Amniotic epithelial cell (primary cell): ENCODE results near the gene HS3ST1.

ENCODE experiments used
- DNase-seq: peaks from one replicate; pipeline ENCODE4 v3.0.0-alpha.2; 2010; ENCODE audit warnings: low read depth

Gene HS3ST1

DNA sequence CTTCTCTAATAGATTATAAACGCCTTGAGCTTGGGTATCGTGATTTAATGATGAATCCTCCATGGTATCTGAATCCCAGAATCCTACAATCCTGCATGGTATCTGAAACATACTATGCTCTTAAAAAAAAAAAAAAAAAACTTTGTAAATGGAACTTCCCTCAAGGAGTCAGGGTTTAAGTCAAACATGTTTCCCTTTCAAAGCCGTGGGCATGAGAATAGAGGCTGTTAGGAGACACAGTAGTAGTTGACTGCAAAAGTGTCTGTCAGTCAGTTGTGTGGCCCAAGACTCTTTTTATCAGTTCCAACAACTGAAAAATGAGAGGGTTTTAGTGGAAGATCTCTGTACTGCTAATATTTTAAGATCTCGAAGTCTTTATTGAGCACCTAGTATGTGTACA, 2.4 kb upstream of the HS3ST1 start:
- DNase-seq = no peak

DNA sequence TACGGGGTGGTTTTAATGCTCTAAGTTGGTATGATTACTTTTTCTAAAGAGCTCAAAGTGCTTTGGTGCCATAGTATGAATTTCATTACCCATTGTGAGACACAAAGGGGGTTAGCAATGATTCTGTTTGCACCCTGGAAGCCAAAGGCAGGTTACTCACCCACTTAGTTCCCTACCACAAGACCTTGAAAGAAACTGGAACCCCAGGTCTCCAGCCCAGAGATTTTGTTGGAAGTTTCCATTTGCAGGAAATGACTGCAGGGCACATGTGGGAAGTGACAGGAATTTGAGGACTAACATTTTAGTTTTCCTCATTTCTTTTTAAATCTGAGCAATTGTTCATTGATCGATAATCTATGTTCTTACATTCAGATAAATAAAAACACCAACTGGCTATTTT, 1.8 kb upstream of the HS3ST1 start:
- no peak for DNase-seq

DNA sequence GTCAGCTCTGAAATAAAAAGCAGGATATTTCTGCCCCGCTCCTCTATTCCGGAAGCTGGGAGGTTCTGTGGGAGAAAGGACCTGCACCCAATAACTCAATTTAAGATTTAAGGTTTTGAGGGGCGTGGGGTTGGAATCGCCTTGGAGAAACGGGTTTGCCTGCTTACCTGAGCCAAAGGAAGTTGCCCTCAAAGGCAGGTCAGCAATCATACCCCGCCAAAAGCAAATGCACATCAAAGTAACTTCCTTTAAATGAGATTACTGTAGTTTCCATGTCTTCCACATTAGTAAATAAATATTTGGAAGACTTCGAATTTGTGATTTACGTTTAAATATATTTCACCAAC, 978 bp upstream of the HS3ST1 start:
- DNase-seq = no peak

DNA sequence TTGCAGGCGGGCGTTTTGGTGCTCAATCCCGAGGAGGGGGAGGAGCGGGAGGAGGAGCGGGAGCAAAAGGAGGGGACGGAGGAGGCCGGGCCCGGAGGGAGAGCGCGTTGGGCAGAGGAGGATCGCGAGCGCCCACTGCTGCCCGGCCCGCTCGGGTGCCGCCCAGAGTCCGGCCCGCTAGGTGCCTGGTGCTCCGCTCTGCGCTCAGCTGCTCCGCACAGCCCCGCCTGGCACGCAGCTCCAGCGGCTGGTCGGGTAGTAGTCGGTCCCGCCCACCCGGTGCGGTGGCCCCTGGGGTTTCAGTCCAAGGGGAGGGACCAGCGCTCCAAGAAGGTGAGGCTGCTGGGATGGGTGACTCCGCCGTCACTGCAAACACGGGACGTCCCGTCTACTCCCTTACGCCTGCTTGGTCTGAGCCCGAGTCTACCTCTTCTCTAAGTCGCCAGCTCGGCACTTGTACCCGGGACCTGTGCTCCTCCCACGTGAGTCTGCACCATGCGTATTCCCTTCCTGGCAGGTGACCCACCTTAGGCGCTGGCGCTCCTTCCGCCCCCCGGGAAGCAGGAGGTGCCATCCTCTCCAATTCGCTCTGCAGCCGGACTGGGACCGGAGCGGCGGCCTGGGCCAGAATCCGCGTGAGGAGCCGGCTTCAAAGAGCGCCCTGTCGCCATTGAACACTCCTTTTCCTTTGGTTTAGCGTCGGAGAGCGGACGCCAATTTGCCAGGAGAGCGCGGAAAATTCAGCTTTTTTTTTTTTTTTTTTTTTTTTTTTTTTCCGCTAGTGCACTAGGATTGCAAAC, 405 bp upstream of the HS3ST1 start:
- DNase-seq = peak; percentile 45

DNA sequence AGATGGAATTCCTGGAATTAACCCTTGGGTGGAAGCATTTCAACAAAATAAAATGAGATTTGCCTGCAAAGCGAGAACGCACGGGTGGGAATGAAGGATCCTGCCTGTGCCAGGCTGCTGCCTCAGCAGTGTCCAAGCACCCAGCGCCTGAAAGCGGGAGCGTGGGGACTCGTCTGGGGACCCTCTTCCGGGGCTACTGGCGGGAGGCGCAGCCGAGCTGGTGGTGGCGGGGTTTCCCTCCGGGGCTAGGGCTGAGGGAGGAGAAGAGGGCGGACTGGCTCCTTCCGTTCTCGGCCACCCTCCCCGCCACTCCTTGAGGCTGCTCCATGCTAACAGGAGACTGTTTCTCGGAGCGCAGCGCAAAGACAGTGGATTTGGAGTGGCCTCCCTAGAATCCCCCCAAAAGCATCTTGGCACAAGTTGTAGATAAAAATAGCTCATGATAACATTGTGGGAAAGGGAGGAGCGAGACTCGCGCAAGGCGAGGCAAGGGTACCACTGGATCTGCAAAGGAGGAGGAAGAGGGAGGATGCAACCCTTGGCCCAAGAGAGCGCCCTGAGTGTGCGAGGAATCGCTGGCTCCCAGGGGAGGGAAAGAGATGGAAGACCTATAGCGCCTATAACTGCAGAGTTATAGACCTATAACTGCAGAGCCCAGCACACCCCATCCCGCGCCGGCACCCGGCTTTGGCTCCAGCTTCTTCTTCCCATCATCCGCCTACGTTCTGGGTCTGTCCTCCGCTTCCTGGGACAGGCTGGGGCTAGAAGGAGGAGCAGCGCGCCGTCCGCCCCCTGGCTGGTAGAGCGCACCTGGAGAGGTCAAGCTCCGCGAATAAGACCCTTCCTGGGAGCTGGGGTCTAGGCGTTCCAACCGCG, 1.3 kb downstream of the HS3ST1 start:
- no peak for DNase-seq

DNA sequence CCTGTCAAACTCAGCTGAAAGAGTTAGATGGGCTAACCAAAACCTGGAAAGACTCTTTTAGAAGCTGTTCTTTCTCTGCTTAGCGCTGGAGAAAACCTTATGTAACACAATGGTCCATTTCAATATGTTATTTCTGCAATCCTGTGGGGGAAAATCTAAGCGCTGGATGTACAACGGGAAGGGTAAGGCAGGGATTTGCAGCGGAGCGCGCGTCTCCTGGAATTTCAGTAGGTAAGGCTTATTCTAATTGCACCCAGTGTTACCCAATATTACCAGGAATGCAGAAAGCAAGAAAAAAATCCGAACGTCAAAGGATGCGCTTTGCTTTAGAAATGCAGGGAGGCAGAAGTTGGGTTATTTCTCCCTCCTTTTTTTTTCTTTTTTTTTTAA, 2.0 kb downstream of the HS3ST1 start:
- DNase-seq = peak; percentile 33

DNA sequence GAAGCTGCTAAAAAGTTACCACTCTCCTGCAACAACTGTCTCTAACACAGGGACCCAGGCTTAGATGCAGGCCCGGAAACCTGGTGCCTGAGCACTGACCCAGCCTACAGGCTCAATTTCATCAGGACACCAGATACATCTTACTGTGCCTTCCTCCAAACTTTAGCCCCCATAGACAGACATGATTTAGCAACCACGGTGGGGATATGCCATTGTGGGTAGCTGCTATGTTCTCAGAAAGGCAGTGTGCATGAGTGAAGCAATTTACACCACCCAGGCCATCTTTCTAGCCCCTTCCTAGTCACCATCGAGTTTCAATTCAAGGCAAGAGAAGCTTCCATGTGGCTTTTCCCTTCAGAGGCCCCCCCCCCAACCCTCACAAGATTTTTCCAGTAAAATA, 2.7 kb downstream of the HS3ST1 start:
- DNase-seq = no peak

DNA sequence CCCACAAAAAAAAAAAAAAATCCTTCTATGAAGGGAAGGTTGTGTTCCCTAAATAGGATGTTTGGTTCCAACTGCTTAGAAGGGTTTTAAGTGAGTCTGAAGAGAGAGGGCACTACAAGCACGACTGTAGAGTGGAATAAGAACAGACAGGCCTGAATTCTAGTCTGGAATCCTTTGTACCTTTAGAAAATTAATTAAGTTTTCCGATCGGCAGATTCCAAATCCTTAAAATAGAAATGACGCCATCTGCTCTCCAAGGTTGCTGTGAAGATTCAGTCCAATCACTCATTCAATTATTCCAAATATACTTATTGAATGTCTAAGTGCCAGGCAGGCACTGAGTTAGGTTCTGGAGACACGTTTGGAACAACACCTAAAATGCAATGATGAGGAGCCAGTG, 3.8 kb downstream of the HS3ST1 start:
- DNase-seq = no peak

DNA sequence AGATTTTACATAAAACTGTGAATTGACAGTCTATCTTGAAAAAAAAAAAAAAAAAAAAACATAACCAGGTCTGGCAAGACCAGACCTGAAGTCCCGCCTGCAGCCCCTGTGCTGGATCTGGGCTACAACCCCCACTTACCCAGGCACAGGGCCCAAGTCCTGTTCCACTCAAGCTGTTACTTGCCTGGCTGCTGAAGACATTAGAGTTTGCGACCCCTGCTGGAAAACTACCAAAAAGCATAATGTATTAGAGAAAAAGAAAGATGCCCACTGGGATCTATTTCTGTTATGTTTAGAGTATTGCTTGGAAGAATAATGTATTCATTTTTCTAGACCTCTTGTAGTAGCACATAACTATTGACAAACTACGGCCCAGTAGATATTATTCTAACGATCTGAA, 4.7 kb downstream of the HS3ST1 start:
- peak; percentile 19 for DNase-seq

DNA sequence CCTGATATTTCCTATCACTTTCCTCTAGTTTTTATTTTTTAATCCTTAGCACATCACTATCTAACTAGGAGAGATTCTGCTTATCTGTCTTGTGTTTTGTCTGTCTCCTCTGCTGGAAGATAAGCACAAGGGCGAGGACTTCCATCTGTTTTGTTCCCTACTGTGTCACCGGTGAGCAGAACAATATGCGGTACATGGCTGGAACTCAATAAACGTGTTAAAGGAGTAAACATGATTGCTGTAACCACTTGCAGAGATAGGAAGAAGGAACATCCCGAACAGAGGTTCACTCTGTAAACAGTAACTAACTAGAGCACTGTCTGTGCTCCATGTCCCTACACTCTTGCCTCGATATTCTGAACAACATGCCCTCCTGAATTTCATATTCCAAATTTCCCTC, 5.2 kb downstream of the HS3ST1 start:
- no peak for DNase-seq

DNA sequence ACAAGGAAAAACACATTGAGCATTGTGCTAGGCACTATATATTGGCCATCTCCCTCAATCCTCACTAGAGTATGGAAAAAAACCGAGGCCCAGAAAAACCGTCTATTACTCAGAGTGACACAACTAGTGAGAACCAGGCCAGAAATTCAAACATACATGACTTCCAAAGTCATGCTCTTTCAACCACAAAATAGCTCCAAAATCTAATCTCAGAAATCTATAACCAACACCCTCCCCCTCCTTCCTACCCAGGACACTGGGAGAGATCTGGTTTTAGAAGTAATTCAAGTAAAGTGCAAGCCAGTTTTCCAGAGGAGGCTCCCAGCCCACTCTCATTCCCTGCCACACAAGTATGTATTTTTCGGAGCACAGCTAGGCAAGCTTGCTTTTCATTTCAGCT, 7.6 kb downstream of the HS3ST1 start:
- DNase-seq = peak; percentile 53

DNA sequence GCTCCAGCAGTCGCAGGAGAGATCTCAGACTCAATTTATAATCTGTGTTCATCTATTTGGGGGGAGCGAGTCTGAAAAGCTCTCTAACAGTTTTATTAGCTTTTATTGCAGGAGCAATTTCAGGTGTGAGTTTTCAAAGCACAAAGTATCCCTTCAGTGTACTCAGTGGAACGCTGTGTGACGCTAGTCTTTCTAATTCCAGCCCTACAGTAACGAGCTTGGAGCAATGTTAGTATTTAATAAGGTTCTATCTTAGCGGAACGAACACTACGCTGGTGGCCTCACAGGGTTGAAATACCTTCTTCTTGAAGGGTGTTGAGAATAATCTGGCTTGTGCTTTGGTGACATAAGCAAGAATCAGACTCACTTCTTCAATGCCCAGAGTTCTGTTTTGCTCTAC, 8.4 kb downstream of the HS3ST1 start:
- DNase-seq = no peak

DNA sequence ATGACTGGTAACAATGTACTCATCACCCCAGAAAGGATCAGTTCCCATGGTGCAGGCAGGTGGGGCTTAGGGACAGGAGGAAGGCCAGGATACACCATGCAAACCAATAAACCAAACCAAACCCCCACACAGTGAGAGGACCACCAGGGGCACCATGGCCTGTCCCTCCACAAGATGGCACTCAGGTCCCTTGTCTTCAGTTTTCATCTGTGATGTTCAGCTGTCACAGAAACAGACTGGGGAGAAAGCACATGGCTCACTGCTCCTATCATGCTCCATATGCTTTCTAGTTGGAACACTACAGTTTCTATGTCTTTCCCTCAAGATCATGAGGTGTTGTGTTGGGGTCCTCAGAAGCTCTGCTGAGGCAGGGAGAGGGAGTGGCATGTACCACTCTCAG, 10.1 kb downstream of the HS3ST1 start:
- no peak for DNase-seq

DNA sequence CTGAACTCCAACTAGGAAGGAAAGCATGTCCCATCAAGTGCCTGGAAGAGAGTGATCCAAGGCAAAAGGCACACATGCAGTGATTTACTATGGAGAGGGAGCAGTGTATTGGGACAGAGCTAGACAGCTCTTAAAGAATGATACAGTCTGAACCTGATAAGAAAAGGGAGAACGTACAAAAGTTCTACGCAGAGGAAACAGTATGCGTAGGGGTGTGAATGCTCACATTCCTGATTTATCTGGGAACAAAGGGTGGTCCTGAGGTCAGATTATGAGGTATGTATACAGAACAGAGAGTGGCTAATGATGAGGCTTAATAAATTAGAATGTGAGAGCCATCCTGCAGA, 12.0 kb downstream of the HS3ST1 start:
- DNase-seq = peak; percentile 84

DNA sequence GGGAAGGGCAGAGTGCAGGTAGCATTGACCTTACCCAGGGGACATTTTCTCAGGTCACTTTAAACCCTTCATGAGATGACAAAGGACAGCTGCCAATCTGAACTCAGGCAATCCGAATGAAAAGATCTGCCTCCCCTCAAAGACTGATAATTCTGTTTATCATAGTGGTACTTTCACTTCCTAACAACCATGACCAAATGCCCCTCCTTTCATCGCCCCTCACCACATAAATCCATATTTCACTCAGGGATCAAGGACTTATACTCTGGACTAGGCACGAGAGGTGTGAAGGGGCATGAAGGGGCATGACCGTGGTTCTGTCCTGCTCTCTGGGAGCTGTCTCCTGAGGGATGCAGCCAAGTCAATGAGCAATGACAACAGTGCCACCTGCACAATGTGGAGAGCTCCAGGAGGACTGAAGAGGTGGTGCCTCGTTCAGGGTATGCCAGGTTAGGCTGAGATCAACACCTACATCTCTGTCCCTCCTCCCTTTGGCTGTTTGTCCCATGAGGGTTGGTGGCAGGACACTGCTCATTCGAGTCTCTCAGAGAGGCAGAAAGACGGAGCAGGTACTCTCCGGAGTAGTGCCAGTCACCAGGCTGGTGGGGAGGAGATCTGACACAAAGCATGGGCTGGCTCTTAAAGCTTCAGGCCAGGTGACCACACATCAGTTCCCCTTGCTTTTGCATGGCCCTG, 12.5 kb downstream of the HS3ST1 start:
- DNase-seq = no peak

DNA sequence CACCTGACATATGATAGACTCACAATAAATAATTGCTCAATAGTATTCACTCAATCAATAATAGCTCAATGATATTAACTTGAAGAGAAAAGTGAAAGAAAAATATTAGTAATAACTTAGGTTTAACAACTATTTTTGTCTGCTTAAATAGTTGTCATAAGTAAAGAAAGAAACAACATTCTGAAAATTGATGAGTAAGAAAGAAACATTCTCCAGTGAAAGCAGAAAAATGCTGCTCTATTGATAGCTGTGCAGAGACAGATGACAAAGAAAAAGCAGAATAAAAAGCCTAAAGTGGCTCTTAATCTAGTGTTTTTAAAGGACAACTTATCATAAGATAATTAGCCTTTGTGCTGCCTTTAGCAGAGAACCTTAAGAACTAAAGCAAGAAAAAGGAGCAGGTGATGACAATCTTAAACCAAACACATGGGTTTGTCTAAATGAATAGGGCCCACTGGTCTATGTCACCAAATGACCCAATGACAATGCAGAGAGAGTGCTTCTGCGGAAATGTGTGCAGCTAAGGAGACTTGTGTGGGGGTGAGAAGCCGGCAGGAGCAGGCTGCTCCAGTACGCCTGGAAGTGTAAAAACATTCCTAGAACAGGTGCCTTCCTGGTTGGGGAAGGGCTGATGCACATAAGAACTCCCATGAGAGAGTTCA, 13.2 kb downstream of the HS3ST1 start:
- no peak for DNase-seq

DNA sequence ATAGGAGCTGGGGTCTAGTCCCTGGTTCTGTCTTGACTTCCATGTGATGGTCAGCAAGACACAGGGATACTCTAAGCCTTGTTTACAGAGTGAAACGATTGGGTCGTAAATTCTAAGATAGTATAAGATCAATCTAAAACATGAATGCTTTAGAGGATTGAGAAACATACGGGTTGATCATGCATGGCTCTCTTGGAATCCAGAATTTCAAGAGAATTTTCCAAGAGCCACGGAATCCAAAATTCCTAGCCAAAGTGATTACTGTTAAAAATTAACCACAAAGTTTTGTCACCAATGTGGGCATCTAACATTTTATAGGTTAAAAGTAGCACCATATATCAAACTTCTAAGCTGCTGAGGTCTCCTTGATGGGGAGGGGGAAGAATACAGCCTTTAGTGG, 16.5 kb downstream of the HS3ST1 start:
- no peak for DNase-seq

DNA sequence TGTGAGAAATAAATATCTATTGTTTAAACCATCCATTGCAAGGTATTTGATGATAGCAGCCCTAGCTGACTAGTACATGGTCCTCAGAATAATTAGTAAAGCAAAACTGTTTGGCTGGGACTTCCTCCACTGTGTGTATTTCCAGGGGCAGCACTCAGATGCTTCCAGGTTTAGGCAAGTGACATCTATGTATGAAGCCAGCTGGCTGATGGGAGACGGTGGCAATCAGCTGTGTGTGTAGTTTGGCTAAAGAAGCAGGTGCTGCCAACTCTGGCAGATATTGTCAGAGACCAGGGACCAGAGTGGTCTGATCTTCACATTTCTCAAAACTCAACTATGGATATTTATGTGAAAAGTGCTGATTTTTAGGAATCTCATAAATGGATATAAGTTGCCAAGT, 19.1 kb downstream of the HS3ST1 start:
- no peak for DNase-seq

DNA sequence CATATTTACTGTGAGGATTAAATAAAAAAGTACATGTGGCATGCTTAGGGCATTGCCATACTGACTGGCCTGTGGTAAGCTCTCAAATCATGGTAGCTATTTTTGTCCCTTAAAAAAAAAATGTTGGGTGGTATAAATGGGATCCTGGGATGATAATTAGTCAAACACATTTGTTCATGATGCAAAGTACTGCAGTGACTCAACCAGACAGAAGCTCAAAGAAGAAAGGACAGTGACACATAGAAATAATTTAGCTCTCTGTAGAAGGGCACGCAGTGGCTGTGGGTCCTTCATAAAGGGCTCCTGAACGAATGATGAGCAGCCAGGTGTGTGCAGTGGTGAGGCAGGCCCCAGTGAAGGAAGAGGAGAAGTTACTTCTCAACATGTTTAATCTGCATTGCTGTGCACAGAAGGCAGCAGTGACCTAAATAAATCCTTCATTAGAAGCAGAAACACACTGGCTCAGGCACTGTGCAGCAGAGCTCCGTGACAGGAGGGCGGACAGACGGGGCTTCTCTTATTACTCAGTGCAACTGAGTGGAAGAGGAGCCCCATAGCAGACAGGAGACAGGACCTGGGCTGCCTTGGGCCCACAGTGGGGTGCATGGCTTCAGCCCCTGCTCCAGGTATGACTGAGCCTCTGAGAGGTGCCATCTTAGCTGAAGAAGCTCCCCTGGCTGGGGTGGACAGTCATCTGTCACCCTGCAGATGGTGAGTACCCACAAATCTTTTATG, 20.3 kb downstream of the HS3ST1 start:
- DNase-seq = no peak

DNA sequence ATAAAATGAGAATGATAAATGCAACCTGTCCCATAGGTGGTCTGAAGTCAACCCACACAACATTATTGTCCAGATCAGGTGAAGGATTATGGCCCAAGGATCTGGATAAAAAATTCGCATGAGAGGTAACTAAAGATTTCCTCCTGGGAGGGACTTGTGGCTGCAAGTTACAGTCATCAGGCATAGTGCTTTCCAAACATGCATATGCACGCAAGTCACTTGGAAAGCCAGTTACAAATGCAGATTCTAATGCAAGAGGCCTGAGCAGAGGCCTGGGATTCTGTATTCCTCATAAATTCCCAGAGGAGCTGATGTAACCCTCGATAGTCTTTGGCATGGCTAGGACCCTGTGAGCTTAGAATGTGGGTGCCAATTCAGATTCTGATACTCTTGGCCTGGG, 21.1 kb downstream of the HS3ST1 start:
- no peak for DNase-seq

DNA sequence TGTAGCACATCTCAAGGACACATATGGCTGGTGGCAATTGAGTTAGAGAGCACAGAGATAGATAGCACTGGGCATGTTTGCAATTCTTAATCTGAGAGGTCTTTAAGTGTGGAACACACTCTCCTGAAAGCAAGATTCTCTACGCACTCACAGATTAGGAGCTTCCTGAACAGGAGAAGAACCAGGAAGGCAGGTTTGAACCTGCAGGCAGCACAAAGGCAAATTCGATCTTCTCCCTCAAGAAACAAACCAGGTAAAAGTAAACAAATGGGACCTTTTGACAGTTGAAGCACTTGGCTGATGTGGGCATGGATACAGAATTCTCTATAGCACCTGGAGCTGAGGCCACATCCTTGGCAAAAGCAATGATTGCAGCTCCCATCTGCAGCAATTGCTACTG, 24.3 kb downstream of the HS3ST1 start:
- no peak for DNase-seq

DNA sequence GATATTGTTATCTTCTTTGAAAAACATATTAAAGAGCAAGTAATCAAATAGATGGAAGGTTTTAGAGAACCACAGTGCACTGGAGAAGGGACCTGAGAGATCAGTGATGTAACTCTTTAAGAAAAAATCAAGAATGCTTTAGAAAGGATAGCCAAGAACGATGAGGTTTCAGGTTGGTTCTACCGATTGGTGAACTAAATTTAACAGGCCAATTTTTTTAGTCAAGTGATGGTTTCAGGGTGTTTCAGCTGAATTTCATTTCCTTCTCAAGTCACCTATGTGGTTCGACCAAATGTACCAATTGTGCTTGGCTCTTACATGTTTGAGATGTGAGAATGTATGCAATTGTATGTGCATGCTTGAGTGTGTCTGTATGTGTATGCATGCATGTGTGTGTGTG, 26.5 kb downstream of the HS3ST1 start:
- DNase-seq = no peak
